Activated CD8-positive, alpha-beta memory T cell treated with anti-CD3 and anti-CD28 coated beads for 4 hours (primary cell): ENCODE results near the gene PCSK9.

Experiments
- DNase-seq, 2 donors: peaks; one replicate each; pipeline ENCODE4 v3.0.0-alpha.2; 2020; ENCODE audit warnings: low read depth in 2 of 2

The PCSK9 gene

GRCh38 chr1:55039342-55040082 lies at the start of gene PCSK9:
TSS of gene PCSK9 (plus strand) at chr1:55039548. CDS start at chr1:55039838, 290 bp downstream.
- DNase-seq = no peak

GRCh38 chr1:54989968-54990810 lies 49.2 kb upstream of the PCSK9 start:
- no peak for DNase-seq

GRCh38 chr1:54990916-54991315 lies 48.4 kb upstream of the PCSK9 start:
- DNase-seq = no peak

GRCh38 chr1:54991939-54992338 lies 47.4 kb upstream of the PCSK9 start:
- DNase-seq = no peak

GRCh38 chr1:54993140-54993539 lies 46.2 kb upstream of the PCSK9 start:
- DNase-seq = no peak

GRCh38 chr1:54994355-54994990 lies 44.9 kb upstream of the PCSK9 start:
- no peak for DNase-seq

- no peak for DNase-seq
These were observed 44.2 kb upstream of the PCSK9 start for GRCh38 chr1:54995013-54995760.

GRCh38 chr1:54995835-54996234 lies 43.5 kb upstream of the PCSK9 start:
- no peak for DNase-seq

GRCh38 chr1:54996359-54996868 lies 42.9 kb upstream of the PCSK9 start:
- DNase-seq = peak; percentile 36 to 60

- DNase-seq = no peak
These were observed 42.3 kb upstream of the PCSK9 start for GRCh38 chr1:54996869-54997710.

GRCh38 chr1:54997711-54997986 lies 41.7 kb upstream of the PCSK9 start:
- no peak for DNase-seq

- DNase-seq = no peak
These were observed 41.2 kb upstream of the PCSK9 start for GRCh38 chr1:54998100-54998499.

- DNase-seq = no peak
These were observed 40.7 kb upstream of the PCSK9 start, which contains the start of gene BSND for GRCh38 chr1:54998677-54999076. TSS of gene BSND (plus strand) at chr1:54998933. CDS start at chr1:54999187, 254 bp downstream.

- DNase-seq = no peak
These were observed 39.0 kb upstream of the PCSK9 start for GRCh38 chr1:55000110-55001085.

- no peak for DNase-seq
These were observed 38.0 kb upstream of the PCSK9 start for GRCh38 chr1:55001311-55001710.

GRCh38 chr1:55002686-55003085 lies 36.7 kb upstream of the PCSK9 start:
- no peak for DNase-seq

GRCh38 chr1:55005351-55006140 lies 33.8 kb upstream of the PCSK9 start:
- DNase-seq = no peak

- no peak for DNase-seq
These were observed 32.4 kb upstream of the PCSK9 start for GRCh38 chr1:55006931-55007330.

- DNase-seq = no peak
These were observed 31.7 kb upstream of the PCSK9 start for GRCh38 chr1:55007625-55008024.
